GM13976 (cell line): Measurements from ENCODE around the gene CACFD1.

Experiments
- DNase-seq: peaks from one replicate; pipeline ENCODE4 v3.0.0; 2012; ENCODE audit warnings: low spot score
- in situ Hi-C: fragments of 300-500 bp; cut with MboI; formaldehyde crosslinking; loops from one replicate; pipeline ENCODE4 v1.12.0; 2022; ENCODE audit warnings: low sequenced_read_pairs, mixed read lengths, inconsistent platforms; ENCODE audit not compliant: unreplicated experiment
- TF ChIP-seq, protein P1 (sequence below): IDR thresholded peaks from 2 replicates; pipeline ENCODE4 v1.5.1; 2012; ENCODE audit warnings: borderline replicate concordance, mild to moderate bottlenecking; ENCODE audit not compliant: insufficient read depth; ENCODE audit errors: extremely low read depth, missing control alignments, control extremely low read depth

CACFD1 gene

DNA sequence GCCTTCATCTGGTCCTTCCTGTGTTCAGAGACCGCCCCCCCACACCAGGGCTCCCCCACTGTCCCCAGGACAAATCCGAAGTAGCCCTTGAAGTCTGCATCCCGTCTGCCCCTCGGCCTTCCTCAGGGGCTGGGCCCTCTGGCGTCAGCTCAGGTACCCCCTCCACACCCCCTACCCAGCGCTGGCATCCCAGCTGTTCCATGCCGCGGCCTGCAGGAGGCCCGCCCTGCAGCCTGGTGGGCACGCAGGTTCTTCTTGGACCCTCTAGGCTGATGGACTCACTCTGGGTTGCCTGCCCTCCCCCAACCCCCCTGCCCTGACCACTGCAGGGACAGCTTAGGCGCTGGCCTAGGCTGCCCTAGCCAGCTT lies 12.5 kb downstream of the CACFD1 start:
- DNase-seq: no peak
- TF ChIP-seq, protein P1, sequence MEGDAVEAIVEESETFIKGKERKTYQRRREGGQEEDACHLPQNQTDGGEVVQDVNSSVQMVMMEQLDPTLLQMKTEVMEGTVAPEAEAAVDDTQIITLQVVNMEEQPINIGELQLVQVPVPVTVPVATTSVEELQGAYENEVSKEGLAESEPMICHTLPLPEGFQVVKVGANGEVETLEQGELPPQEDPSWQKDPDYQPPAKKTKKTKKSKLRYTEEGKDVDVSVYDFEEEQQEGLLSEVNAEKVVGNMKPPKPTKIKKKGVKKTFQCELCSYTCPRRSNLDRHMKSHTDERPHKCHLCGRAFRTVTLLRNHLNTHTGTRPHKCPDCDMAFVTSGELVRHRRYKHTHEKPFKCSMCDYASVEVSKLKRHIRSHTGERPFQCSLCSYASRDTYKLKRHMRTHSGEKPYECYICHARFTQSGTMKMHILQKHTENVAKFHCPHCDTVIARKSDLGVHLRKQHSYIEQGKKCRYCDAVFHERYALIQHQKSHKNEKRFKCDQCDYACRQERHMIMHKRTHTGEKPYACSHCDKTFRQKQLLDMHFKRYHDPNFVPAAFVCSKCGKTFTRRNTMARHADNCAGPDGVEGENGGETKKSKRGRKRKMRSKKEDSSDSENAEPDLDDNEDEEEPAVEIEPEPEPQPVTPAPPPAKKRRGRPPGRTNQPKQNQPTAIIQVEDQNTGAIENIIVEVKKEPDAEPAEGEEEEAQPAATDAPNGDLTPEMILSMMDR: no peak
- in situ Hi-C loops: no loop called here

DNA sequence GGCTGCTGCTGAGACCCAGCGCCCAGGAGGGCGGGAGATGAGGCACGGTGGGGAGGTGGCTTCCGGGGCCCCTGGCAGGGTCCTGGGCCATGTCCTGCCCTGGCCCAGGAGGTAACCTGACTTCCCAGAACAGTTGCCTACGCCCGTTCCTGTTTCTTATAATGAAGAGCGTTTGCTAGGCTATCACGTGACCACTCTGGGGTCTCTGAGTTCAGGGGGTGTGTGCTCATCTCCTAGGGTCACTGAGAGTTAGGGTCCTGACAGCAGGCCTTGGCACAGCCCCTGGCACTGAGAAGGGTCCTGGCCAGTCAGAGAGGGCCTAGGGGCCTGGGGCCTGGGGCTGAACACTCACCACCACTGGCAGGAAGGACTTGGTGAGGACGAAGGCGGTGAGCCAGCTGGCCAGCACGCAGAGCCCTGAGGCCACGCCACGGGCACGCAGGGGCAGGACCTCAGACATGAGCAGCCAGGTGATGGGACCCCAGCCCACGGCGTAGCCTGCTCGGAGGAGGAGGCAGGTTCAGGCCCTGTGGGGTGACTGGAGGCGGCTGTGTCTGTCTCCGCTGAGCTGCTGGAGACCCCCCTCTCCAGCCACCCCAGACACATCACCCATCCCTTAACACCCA lies 13.1 kb downstream of the CACFD1 start:
- DNase-seq: no peak
- in situ Hi-C loops: no loop called here
- TF ChIP-seq, protein P1: no peak

DNA sequence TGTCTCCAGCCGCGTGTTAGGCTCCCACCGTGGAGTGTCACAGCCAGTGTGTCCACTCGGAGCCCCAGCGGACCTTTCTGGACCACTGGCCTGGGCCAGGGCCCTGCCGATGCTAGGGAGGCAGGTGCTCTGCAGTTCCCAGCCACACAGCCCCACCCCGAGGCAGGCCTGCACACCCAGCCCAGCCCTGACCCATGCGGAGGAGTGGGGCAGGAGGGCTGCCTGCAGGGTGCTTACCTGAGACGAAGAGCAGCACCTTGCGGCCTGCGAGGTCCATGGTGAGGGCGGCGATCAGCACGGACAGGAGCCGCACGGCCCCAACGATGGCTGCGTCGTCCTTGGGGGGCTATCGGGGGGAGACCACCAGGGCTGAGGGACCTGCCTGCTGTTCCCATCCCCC lies 14.0 kb downstream of the CACFD1 start:
- in situ Hi-C loops: no loop called here
- no peak for DNase-seq
- TF ChIP-seq, protein P1: no peak

DNA sequence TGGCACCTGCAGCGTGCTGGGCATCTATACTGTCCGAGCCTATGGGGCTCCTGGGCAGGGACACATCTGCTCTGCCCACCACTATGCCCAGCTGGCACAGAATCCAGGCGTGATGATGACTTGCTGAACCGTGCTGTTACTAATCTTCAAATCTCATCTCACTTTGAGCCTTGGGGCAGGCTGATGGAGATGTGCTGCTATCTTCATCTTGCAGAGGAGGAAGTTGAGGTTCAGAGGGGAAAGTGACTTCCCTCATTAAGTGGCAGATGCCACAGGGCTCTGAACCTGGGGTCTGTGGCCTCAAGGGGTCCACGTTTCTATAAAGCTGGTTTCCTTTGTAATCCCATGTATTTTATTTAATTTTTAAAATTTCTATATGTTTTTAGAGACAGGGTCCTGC lies 14.4 kb downstream of the CACFD1 start:
- TF ChIP-seq, protein P1: no peak
- no peak for DNase-seq
- in situ Hi-C loops: no loop called here

DNA sequence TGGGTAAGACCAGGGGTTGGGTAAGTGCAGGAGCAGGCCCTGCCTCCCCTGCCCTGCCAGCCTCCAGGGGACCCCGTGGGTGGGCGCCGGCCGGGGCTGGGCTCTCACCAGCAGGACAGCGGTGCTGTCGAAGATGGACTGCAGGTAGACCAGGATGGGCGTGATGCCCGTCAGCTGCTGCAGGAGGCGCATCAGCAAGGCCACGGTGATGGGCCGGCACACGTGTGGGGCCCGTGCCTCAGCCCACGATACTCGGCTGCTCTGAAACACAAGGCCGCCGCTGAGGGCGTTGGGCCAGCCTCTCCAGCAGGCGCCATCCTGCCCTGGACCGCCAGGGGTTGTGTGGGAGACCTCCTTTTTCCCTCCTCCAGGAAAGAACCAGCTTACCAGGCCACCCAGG lies 15.1 kb downstream of the CACFD1 start:
- TF ChIP-seq, protein P1: no peak
- DNase-seq: no peak
- in situ Hi-C loops: loop anchor here (25.0 kb wide), 1 partner anchor 288 kb away; no protein-coding TSS in a partner anchor

DNA sequence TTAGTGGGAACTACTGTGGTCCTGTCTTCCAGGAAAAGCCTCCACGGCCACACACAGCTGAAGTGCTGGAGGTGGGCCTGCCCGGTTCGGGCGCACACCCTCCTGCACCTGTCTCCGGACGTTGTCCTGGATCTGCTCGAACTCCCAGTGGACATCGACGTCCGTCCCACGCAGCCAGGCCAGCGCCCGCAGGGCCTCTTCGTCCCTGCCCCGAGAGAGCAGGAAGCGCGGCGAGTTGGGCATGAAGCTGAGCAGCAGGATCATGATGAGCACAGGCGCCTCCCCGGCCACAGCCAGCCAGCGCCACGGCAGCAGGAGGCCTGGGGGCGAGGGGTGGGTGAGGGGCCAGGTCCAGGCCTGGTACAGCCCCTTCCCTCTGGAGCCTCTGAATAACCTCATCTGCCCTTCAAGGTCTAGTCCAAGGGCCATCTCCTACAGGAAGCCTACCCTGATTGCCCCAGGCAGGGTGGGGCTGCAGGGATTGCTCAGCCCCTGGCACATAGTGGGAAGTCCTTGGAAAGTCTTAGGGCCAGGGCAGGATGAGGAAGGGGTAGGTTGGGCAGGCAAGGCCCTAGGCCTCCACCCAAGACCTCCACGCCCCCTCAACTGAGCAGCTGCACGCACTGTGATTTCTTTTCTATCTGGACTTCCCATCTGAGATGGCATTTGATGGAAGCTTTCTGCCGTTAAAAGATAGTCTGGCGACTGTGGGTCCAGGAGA lies 15.7 kb downstream of the CACFD1 start:
- in situ Hi-C loops: loop anchor here (25.0 kb wide), 1 partner anchor 288 kb away; no protein-coding TSS in a partner anchor
- no peak for DNase-seq
- TF ChIP-seq, protein P1: no peak
